ENCODE measurements around the gene MSI2.

Gene MSI2

DNA sequence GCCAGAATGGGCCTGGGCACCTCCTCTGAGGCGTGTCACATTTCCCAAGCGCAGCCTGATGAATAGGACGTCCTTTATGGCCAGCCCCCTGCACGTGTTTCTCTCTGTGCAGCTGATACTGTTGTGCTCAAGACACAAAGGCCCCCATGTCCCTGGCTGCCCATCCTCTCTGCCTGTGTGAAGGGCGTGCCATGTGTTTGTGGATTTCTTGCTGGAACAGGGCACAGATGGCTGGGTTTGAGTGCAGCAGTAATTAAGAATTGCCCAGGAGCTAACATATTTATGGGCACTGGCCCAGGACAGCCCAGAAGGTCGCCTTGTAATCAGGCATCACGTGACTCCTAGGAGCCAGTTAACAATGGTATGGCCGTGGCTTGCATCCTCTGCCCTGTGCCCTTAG lies 307.6 kb downstream of the MSI2 start:
- Histone ChIP-seq H3K36me3 (ENCODE audit: control insufficient read depth, insufficient read depth, low read length) (no peaks in the 10 kb centered on the region), H3K27me3 (ENCODE audit: control insufficient read depth, insufficient read depth, low read length) (no peaks in the 10 kb centered on the region), H3K4me3 (ENCODE audit: low read length) (no peak overlapping the region), H3K4me1 (ENCODE audit: control insufficient read depth, insufficient read depth, low read length) (no peaks in the 10 kb centered on the region), H3K9ac (ENCODE audit: low read length) (no peak overlapping the region), H3K9me3 (ENCODE audit: control insufficient read depth, low read length) (no peaks in the 10 kb centered on the region)

DNA sequence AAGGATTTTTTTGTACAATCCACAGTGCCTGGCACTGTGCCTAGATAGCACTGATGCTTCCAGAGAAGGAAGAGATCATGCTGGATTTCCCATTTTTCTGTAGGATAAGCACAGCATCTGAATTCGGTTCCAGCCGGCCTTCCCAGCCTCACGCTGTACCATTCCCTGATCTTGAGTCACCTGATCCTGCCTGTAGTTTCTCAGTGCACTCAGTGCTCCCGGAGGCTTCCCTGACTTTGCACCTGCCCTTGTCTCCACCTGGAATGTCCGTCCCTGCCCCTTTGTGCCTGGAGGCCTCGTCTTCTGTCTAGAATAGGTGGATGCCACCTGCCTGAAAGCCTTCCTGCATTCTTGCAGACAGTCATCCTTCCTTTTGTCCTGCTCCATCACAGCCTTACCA lies 308.9 kb downstream of the MSI2 start:
- Histone ChIP-seq H3K36me3 (ENCODE audit: control insufficient read depth, insufficient read depth, low read length) (no peaks in the 10 kb centered on the region), H3K4me3 (ENCODE audit: low read length) (no peak overlapping the region), H3K4me1 (ENCODE audit: control insufficient read depth, insufficient read depth, low read length) (no peaks in the 10 kb centered on the region), H3K9me3 (ENCODE audit: control insufficient read depth, low read length) (no peaks in the 10 kb centered on the region), H3K9ac (ENCODE audit: low read length) (no peak overlapping the region), H3K27me3 (ENCODE audit: control insufficient read depth, insufficient read depth, low read length) (no peaks in the 10 kb centered on the region)

DNA sequence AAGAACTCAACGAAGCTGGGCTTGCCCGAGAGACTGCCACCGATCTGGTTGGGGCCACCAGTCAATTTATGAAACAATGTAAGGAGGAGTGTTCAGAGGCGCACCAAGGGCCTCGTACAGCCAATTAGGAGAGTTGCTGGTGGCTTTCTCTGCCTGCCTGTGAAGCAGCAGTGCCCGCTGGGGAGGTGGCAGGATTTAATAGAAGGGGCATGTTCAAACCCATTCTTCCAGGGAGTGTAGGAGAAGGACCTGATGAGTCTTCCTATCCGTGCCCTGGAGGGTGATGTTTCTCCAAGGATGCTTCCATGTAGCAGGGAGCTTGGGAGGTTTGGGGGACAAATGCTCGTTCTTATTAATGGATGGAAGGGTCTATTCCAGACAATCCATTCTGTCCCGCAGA lies 310.4 kb downstream of the MSI2 start:
- Histone ChIP-seq H3K4me1 (ENCODE audit: control insufficient read depth, insufficient read depth, low read length) (no peaks in the 10 kb centered on the region), H3K27me3 (ENCODE audit: control insufficient read depth, insufficient read depth, low read length) (no peaks in the 10 kb centered on the region)

DNA sequence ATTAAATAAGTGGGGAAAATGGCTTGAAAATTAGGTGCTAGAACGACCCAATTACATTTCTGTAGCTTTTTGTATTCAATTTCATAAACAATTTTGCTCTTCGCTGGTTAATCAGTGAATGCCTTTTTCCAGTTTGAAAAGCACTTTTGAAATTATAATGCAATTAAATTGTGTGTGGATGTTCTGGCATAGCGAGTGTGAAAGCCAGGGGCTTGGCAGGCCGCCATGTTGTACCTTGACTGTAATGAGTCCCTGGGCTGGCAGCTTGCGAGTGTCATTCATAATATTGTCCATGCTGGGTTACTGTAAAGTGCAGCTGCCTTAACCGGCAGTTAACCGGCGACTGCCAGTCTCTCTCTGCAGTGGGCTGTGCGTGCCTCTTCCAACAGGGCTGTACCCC lies 310.9 kb downstream of the MSI2 start:
- H3K27me3 ChIP-seq (ENCODE audit: control insufficient read depth, insufficient read depth, low read length): no peaks in the 10 kb centered on the region
- H3K4me3 ChIP-seq (ENCODE audit: low read length): no peak overlapping the region
- H3K9me3 ChIP-seq (ENCODE audit: control insufficient read depth, low read length): no peaks in the 10 kb centered on the region
- H3K9ac ChIP-seq (ENCODE audit: low read length): no peak overlapping the region
- no peaks in the 10 kb centered on the region for H3K36me3 ChIP-seq (ENCODE audit: control insufficient read depth, insufficient read depth, low read length)
- H3K4me1 ChIP-seq (ENCODE audit: control insufficient read depth, insufficient read depth, low read length): no peaks in the 10 kb centered on the region

More for the DNA sequence above, 310.4 kb downstream of the MSI2 start:
- Histone ChIP-seq H3K9ac (ENCODE audit: low read length) (no peak overlapping the region), H3K36me3 (ENCODE audit: control insufficient read depth, insufficient read depth, low read length) (no peaks in the 10 kb centered on the region), H3K9me3 (ENCODE audit: control insufficient read depth, low read length) (no peaks in the 10 kb centered on the region), H3K4me3 (ENCODE audit: low read length) (no peak overlapping the region)

GRCh38 chr17:57568340-57568739 lies 312.0 kb downstream of the MSI2 start:
- no peak overlapping the region for H3K9ac ChIP-seq (ENCODE audit: low read length)
- H3K4me1 ChIP-seq (ENCODE audit: control insufficient read depth, insufficient read depth, low read length): no peaks in the 10 kb centered on the region
- H3K36me3 ChIP-seq (ENCODE audit: control insufficient read depth, insufficient read depth, low read length): no peaks in the 10 kb centered on the region
- no peak overlapping the region for H3K4me3 ChIP-seq (ENCODE audit: low read length)
- H3K27me3 ChIP-seq (ENCODE audit: control insufficient read depth, insufficient read depth, low read length): no peaks in the 10 kb centered on the region
- no peaks in the 10 kb centered on the region for H3K9me3 ChIP-seq (ENCODE audit: control insufficient read depth, low read length)

DNA sequence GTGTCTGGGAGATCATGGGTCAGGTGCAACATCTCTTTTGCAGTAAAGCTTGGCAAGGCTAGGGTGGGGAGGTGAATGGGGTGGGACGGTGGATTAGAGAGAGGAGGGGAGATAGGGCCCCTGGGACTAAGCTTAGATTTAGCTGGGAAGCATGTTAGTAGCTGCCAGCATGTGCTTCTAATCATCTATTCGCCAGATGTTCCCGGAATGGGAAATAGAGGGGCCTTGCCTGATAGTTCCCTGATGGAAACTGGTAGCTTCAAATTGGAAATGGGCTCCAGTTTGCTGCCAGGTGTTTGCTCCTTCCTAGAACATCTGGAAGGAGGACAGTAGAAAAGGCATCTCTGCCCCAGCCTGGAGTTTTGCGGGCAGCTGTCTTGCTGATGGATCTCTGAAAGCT lies 312.7 kb downstream of the MSI2 start:
- Histone ChIP-seq H3K27me3 (ENCODE audit: control insufficient read depth, insufficient read depth, low read length) (no peaks in the 10 kb centered on the region), H3K4me1 (ENCODE audit: control insufficient read depth, insufficient read depth, low read length) (no peaks in the 10 kb centered on the region), H3K36me3 (ENCODE audit: control insufficient read depth, insufficient read depth, low read length) (no peaks in the 10 kb centered on the region), H3K4me3 (ENCODE audit: low read length) (no peak overlapping the region), H3K9ac (ENCODE audit: low read length) (no peak overlapping the region), H3K9me3 (ENCODE audit: control insufficient read depth, low read length) (no peaks in the 10 kb centered on the region)

DNA sequence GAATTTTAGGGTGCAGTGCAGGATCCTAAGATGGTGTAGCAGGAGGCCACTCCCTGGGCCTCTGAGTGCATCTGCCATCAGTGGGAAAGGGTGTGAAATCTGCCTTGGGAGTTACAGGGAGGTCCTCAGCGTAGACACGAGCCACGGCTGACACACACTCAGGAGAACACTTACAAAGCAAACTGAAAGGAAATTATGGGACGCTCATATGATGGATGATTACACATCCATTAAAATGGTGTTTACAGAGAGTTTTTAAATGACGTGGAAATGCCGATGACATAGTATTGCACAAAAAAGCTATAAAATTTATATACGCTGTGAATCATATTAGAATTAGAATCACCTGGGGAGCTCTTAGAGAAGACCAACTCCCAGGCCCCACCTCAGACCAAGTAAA lies 313.5 kb downstream of the MSI2 start:
- H3K36me3 ChIP-seq (ENCODE audit: control insufficient read depth, insufficient read depth, low read length): no peaks in the 10 kb centered on the region

DNA sequence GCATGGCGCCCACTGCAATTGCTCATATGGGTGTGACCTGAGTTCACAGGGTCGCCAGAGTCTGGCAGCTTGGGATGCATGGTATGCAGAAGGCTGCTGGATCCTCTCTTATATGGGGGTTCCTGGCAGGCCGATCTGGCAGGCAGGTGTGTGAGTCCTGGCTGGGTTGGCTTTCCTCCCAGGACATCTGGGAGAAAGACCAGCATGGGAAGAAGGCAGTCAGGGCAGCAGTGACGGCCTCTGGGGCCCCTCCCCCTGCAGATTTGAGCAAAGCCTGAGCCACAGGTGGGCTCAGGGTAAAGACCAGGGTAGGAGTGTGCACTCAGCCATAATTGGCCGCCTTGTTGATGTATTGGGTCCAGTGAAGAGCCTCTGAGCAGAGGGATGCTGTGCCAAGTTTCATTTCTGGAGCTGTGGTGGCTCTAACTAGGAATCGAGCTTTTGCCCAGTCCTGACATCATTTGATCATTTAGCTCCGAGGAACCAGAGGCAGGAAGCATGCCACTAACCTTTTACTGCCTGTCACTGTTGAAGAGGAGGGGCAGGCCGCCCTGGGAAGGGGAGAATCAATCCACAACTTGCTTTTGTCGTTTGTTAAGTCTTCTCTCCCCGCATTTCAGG lies 314.5 kb downstream of the MSI2 start:
- Histone ChIP-seq H3K9ac (ENCODE audit: low read length) (no peak overlapping the region), H3K4me1 (ENCODE audit: control insufficient read depth, insufficient read depth, low read length) (no peaks in the 10 kb centered on the region), H3K36me3 (ENCODE audit: control insufficient read depth, insufficient read depth, low read length) (no peaks in the 10 kb centered on the region), H3K9me3 (ENCODE audit: control insufficient read depth, low read length) (no peaks in the 10 kb centered on the region), H3K4me3 (ENCODE audit: low read length) (no peak overlapping the region), H3K27me3 (ENCODE audit: control insufficient read depth, insufficient read depth, low read length) (no peaks in the 10 kb centered on the region)

More for the DNA sequence above, 313.5 kb downstream of the MSI2 start:
- H3K27me3 ChIP-seq (ENCODE audit: control insufficient read depth, insufficient read depth, low read length): no peaks in the 10 kb centered on the region
- no peak overlapping the region for H3K9ac ChIP-seq (ENCODE audit: low read length)
- no peak overlapping the region for H3K4me3 ChIP-seq (ENCODE audit: low read length)
- H3K9me3 ChIP-seq (ENCODE audit: control insufficient read depth, low read length): no peaks in the 10 kb centered on the region
- H3K4me1 ChIP-seq (ENCODE audit: control insufficient read depth, insufficient read depth, low read length): no peaks in the 10 kb centered on the region

DNA sequence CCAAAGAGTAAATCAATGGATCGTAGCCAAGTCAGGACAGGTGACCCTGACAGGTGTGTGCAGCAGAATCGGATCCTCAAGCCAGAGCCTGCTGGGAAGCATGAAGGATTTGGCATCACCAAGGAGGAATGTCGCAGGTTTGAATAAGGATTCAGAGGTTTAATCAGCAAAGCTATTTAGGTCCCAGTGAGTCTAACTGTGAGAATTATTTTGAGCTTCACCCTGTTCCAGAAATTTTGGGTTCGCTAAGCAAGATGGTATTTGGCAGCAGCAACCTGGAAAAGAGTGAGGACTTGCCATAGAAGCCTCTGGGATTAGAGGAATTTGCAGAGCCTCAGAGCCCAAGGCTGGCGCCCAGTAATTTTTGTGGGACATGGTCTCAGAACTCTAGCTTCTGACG lies 315.7 kb downstream of the MSI2 start:
- Histone ChIP-seq H3K4me1 (ENCODE audit: control insufficient read depth, insufficient read depth, low read length) (no peaks in the 10 kb centered on the region), H3K36me3 (ENCODE audit: control insufficient read depth, insufficient read depth, low read length) (no peaks in the 10 kb centered on the region), H3K9me3 (ENCODE audit: control insufficient read depth, low read length) (no peaks in the 10 kb centered on the region), H3K27me3 (ENCODE audit: control insufficient read depth, insufficient read depth, low read length) (no peaks in the 10 kb centered on the region), H3K9ac (ENCODE audit: low read length) (no peak overlapping the region), H3K4me3 (ENCODE audit: low read length) (no peak overlapping the region)

- Histone ChIP-seq H3K4me1 (ENCODE audit: control insufficient read depth, insufficient read depth, low read length) (no peaks in the 10 kb centered on the region), H3K27me3 (ENCODE audit: control insufficient read depth, insufficient read depth, low read length) (no peaks in the 10 kb centered on the region), H3K36me3 (ENCODE audit: control insufficient read depth, insufficient read depth, low read length) (no peaks in the 10 kb centered on the region), H3K9ac (ENCODE audit: low read length) (no peak overlapping the region), H3K4me3 (ENCODE audit: low read length) (no peak overlapping the region), H3K9me3 (ENCODE audit: control insufficient read depth, low read length) (no peaks in the 10 kb centered on the region)
These were observed 316.3 kb downstream of the MSI2 start for GRCh38 chr17:57572600-57572999.

DNA sequence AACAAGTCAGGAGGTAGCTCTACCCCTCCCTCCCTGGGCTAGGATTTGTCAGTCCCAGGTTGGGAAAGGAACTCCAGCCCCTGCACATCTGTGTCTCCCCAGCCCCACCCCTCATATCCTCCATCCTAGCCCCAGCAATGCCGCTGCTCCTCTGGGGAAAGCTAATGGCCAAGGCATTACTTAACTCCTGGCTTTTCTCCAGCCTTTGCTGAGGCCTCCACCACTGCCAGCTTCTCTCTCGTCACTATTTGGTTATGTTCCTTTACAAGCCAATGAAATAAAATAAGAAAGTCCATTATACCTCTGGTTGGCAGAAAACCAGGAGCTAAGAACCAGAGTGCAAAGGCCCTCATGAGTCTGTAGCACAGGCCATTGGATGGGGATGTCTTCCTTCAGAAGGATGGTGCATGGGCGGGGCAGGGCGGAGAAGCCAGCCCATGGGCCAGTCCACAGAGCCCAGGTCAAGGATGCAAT lies 317.8 kb downstream of the MSI2 start:
- no peaks in the 10 kb centered on the region for H3K36me3 ChIP-seq (ENCODE audit: control insufficient read depth, insufficient read depth, low read length)
- H3K4me1 ChIP-seq (ENCODE audit: control insufficient read depth, insufficient read depth, low read length): peaks cover 4% of the 10 kb centered on the region

DNA sequence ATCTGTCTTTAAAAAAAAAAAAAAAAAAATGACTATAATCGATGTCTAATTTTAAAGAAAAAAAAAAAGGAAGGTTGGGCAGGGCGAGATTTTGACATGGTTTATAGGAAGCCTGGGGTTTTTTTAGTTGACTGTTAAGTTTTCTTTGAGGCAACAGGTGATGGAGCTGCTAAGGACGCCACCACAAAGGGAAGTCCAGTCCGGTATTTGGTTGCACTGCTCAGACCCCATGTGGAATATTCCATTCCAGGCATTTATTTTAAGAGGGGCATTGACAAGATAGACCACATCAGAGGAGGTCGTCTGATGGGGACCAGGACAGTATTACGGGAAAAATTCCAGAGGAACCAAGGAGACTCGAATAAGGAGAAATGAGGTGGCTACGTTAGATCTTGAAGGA lies 320.4 kb downstream of the MSI2 start:
- Histone ChIP-seq H3K4me3 (ENCODE audit: low read length) (no peak overlapping the region), H3K27me3 (ENCODE audit: control insufficient read depth, insufficient read depth, low read length) (no peaks in the 10 kb centered on the region), H3K9me3 (ENCODE audit: control insufficient read depth, low read length) (no peaks in the 10 kb centered on the region), H3K4me1 (ENCODE audit: control insufficient read depth, insufficient read depth, low read length) (peaks cover 4% of the 10 kb centered on the region), H3K9ac (ENCODE audit: low read length) (no peak overlapping the region), H3K36me3 (ENCODE audit: control insufficient read depth, insufficient read depth, low read length) (no peaks in the 10 kb centered on the region)

More for the DNA sequence above, 317.8 kb downstream of the MSI2 start:
- Histone ChIP-seq H3K4me3 (ENCODE audit: low read length) (no peak overlapping the region), H3K9ac (ENCODE audit: low read length) (no peak overlapping the region), H3K9me3 (ENCODE audit: control insufficient read depth, low read length) (no peaks in the 10 kb centered on the region), H3K27me3 (ENCODE audit: control insufficient read depth, insufficient read depth, low read length) (no peaks in the 10 kb centered on the region)
